GM12872 (cell line): ENCODE results near the gene ALKBH5.

Source experiments
- TF ChIP-seq, protein P1 (sequence below): IDR thresholded peaks from 3 replicates; pipeline ENCODE4 v1.5.1; 2011; ENCODE audit warnings: low read depth, mild to moderate bottlenecking, low read length, moderate library complexity; ENCODE audit not compliant: insufficient read depth

The ALKBH5 gene

GRCh38 chr17:18141210-18141803, 42.3 kb upstream of the ALKBH5 start:
- TF ChIP-seq, protein P1, sequence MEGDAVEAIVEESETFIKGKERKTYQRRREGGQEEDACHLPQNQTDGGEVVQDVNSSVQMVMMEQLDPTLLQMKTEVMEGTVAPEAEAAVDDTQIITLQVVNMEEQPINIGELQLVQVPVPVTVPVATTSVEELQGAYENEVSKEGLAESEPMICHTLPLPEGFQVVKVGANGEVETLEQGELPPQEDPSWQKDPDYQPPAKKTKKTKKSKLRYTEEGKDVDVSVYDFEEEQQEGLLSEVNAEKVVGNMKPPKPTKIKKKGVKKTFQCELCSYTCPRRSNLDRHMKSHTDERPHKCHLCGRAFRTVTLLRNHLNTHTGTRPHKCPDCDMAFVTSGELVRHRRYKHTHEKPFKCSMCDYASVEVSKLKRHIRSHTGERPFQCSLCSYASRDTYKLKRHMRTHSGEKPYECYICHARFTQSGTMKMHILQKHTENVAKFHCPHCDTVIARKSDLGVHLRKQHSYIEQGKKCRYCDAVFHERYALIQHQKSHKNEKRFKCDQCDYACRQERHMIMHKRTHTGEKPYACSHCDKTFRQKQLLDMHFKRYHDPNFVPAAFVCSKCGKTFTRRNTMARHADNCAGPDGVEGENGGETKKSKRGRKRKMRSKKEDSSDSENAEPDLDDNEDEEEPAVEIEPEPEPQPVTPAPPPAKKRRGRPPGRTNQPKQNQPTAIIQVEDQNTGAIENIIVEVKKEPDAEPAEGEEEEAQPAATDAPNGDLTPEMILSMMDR: peak; percentile 53; the same call in 2 of the 3 replicates

DNA sequence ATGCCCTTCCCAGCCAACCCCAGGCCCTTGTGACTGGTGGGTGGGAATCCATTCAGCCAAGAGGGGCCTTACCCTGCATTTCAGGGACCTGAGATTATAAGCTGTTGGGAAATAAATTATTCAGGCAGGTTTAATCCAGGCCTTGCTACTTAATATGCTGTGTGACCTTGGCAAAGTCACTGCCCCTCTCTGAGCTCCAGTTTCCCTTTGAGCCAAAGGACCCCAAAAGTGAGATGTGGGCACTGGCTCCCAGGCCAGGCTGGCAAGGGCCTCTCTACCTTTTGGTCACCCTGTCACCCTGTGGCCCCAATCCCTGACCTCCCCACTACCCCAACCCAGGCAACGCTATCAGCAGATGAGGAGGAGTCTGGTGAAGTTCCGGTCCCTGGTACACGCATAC, 41.2 kb upstream of the ALKBH5 start:
- TF ChIP-seq, protein P1: no peak

- TF ChIP-seq, protein P1: peak; percentile 59
Observed at GRCh38 chr17:18143044-18143936, 40.3 kb upstream of the ALKBH5 start.

- TF ChIP-seq, protein P1: no peak
Observed at GRCh38 chr17:18144261-18144660, 39.4 kb upstream of the ALKBH5 start.

GRCh38 chr17:18144855-18145254, 38.8 kb upstream of the ALKBH5 start:
- TF ChIP-seq, protein P1: no peak

GRCh38 chr17:18145811-18146210, 37.8 kb upstream of the ALKBH5 start:
- TF ChIP-seq, protein P1: no peak

GRCh38 chr17:18146259-18146658, 37.4 kb upstream of the ALKBH5 start:
- TF ChIP-seq, protein P1: no peak
